GM18505 (cell line): Measurements from ENCODE around the gene C19orf73.
"Not testable (repeated sequence)": the region's sequence is repeated elsewhere in the genome, so short reads cannot be mapped to it uniquely, and the experiment has no call there.

Source experiments
- ATAC-seq: cut with Tn5 transposase; IDR thresholded peaks from one replicate; pipeline ENCODE4 v1.9.1; 2021; ENCODE audit not compliant: unreplicated experiment
- POLR2A ChIP-seq: IDR thresholded peaks from 4 replicates; pipeline ENCODE4 v1.6.1; 2011; ENCODE audit warnings: borderline replicate concordance; ENCODE audit not compliant: insufficient read depth, insufficient read length; ENCODE audit errors: extremely low read depth

Gene C19orf73

GRCh38 chr19:49133621-49134454 lies 14.9 kb upstream of the C19orf73 start:
- ATAC-seq = no peak
- TF ChIP-seq POLR2A = no peak

GRCh38 chr19:49132974-49133609 lies 14.1 kb upstream of the C19orf73 start:
- no peak for TF ChIP-seq POLR2A
- ATAC-seq = no peak

- ATAC-seq = no peak
- no peak for TF ChIP-seq POLR2A
These were observed 11.4 kb upstream of the C19orf73 start for GRCh38 chr19:49130325-49130724.

- no peak for ATAC-seq
- no peak for TF ChIP-seq POLR2A
These were observed 10.3 kb upstream of the C19orf73 start for GRCh38 chr19:49129238-49129583.

GRCh38 chr19:49128545-49129237 lies 9.7 kb upstream of the C19orf73 start:
- no peak for TF ChIP-seq POLR2A
- ATAC-seq = no peak

- ATAC-seq = peak; percentile 82
- TF ChIP-seq POLR2A = no peak
These were observed 9.0 kb upstream of the C19orf73 start for GRCh38 chr19:49127674-49128544.

GRCh38 chr19:49127225-49127624 lies 8.3 kb upstream of the C19orf73 start:
- ATAC-seq = not testable (repeated sequence)

- TF ChIP-seq POLR2A = no peak
These were observed 7.6 kb upstream of the C19orf73 start for GRCh38 chr19:49126575-49126974.

GRCh38 chr19:49125025-49125731 lies 6.2 kb upstream of the C19orf73 start:
- ATAC-seq = no peak

More at GRCh38 chr19:49126575-49126974, 7.6 kb upstream of the C19orf73 start:
- no peak for ATAC-seq

GRCh38 chr19:49123285-49123684 lies 4.3 kb upstream of the C19orf73 start:
- ATAC-seq = not testable (repeated sequence)

More at GRCh38 chr19:49125025-49125731, 6.2 kb upstream of the C19orf73 start:
- TF ChIP-seq POLR2A = no peak

- not testable (repeated sequence) for ATAC-seq
These were observed 2.9 kb upstream of the C19orf73 start for GRCh38 chr19:49121841-49122240.

- no peak for TF ChIP-seq POLR2A
- ATAC-seq = no peak
These were observed 1.9 kb upstream of the C19orf73 start for GRCh38 chr19:49120868-49121267.

GRCh38 chr19:49120325-49120683 lies 1.4 kb upstream of the C19orf73 start:
- ATAC-seq = no peak
- TF ChIP-seq POLR2A = no peak
